GM15510 (cell line): ENCODE measurements around the gene ACP1.

Experiments
- POLR2A ChIP-seq: IDR thresholded peaks from 3 replicates; pipeline ENCODE4 v1.6.1; 2011; ENCODE audit warnings: borderline replicate concordance; ENCODE audit not compliant: insufficient read length; ENCODE audit errors: extremely low read depth

The ACP1 gene

DNA sequence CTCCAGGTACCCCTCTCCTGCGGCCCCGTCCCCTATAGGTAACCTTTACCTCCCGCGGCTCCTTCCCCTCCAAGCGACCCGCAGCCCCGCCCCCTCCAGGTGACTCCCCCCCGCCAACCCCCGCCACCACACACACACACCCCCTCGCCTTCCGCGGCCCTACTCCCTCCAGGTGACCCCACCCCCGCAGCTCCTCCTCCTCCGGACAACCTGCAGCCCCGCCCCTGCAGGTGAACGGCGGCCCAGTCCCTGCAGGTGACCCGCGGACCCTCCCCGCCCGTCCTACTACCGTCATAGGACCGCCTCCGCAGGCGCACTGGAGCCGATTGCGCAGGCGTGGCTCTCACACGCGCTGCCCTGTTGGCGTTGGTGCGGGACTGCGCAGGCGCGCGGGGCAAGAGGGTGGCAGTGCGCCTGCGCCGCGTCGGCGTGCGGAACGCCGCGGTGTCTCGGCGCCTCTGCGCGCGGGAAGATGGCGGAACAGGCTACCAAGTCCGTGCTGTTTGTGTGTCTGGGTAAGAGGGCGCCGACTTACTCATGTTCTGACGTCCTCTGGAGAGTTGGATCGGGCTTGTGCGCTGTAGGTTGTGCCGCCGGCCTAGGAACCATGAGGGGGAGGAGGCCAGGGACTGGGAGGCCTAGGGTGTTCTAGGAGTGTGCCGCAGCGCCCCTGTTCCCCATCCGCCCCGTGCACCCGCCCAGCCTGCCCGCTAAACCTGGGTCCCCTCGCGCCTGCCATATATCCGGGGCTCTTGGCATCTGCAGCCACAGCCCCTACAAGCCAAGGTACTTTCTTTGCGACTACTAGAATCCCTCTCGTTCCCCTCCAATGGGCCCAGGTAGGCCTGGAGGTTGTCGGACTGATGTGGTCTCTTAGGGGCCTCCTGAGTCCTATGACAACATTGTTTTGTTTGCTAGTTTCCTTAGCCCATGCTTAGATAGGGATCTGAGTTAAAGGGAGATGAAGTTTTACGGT is at the start of gene ACP1:
Gene ACP1 (plus strand): TSS at position 455 of the 976 bp plus-strand sequence. CDS start 18 bp downstream, at position 473.
- TF ChIP-seq POLR2A, result peak; percentile 92

DNA sequence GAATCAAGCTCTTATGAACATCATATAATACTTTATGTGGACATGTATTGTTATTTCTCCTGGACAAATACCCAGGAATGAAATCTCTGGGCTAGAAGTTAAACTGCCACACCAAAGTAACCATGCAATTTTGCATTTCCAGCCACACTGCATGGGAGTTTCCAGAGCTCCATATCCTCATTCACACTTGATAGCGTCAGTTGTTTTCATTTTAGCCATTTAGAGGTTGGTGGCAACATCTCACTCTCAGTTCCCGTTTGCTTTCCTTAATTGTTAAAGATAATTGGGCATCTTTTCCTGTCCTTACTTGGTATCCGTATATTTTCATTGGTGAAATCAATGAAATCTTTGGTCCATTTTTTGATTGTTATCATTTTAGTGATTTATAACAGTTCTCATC is 48.7 kb upstream of the ACP1 start:
- TF ChIP-seq POLR2A, result no peak

DNA sequence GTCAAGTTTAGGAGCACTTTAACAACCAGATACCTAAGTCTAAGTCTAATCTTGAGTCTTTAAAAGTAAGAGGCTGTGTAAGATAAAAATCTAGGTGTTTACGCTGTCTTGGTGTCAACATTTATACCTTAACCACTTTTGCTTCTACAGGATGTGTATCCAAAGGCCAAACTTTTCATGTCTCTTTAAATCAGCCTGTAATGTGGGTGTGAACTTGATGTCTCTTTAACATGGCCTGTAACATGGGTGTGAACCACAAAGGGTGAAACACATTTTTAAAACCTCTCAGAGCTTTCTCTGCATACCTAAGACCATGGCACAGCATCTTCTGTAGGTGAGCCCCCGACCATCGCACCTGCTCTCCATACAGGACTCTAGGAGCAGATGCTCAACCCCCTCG is 41.3 kb upstream of the ACP1 start:
- TF ChIP-seq POLR2A, result no peak

- TF ChIP-seq POLR2A, result no peak
Observed at GRCh38 chr2:223971-224760, 40.6 kb upstream of the ACP1 start.

GRCh38 chr2:228115-228514 is 36.6 kb upstream of the ACP1 start:
- no peak for TF ChIP-seq POLR2A

DNA sequence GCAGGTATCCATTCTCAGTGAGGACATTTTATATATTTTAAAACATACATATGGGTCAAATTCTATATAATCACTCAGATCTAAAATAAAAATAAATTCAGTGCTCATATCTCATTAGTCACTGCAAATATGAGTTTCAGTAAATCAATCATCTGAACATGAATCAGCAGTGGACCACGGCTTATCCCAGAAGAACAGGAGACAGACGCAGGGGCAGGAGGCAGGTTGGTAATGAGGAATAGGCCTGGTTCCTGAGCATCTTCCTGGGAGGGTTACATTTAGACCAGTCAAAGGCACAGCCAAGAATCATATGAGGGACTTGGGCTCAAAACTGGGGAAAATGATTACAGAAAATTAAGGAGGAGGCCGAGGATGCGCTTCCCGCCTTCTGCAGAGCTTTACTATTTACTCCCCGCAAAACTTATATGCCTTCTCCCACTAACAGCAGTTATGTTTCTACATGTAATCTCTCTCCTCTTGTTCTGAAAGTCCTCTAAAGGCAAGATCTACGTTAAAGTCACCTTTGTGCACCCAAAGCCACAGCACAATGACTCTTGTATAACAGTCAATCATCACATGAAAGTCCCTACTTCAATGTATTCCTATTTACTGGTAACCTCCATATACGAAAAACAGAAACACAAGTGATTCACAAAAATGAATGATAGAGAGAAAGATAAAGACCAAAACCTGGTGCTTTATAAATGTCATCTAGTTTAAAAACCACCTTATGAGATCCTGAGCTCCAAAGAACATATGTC is 36.0 kb upstream of the ACP1 start:
- TF ChIP-seq POLR2A, result no peak

GRCh38 chr2:231521-232185 is 33.1 kb upstream of the ACP1 start:
- no peak for TF ChIP-seq POLR2A

DNA sequence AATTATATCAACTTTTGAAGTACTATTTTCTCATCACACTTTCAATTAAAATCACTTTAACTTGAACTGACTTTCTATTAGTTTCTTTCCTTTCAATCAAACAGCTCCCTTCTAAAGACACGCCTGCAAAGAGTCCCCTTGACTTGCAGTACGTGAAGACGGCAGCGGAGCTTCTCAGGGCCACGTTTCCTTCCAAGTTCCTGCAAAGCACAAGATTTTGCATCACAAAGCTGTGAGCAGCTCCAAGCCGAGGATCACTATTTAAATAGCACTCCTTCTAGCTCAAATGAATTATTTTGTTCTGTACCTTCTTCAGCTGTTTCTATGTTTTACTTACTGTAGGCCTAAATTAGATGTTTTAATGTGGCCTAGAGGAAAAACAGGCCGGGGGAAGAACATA is 31.7 kb upstream of the ACP1 start:
- no peak for TF ChIP-seq POLR2A

- no peak for TF ChIP-seq POLR2A
Observed at GRCh38 chr2:234421-234820, 30.3 kb upstream of the ACP1 start.

- no peak for TF ChIP-seq POLR2A
Observed at GRCh38 chr2:236993-237539, 27.7 kb upstream of the ACP1 start.

- no peak for TF ChIP-seq POLR2A
Observed at GRCh38 chr2:237878-238277, 26.9 kb upstream of the ACP1 start.

DNA sequence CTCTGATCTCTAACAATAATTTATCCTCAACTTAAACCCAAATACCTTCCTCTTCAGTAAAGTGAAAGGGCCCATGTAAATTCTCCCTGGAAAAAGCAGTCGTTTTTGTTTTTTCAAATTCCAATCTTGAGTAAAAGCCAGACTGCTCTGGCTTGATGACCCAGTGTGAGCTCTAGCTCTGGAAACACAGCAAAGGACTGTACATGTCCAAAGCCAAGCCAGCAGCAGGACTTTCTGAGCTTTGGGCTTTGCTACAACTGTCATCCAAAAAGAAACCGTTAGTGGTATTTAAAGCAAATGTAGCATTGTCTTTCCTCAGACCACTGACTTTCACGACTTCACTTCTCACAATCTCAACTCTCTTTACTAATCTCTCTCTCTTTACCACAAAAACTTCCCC is 26.3 kb upstream of the ACP1 start:
- TF ChIP-seq POLR2A, result no peak

DNA sequence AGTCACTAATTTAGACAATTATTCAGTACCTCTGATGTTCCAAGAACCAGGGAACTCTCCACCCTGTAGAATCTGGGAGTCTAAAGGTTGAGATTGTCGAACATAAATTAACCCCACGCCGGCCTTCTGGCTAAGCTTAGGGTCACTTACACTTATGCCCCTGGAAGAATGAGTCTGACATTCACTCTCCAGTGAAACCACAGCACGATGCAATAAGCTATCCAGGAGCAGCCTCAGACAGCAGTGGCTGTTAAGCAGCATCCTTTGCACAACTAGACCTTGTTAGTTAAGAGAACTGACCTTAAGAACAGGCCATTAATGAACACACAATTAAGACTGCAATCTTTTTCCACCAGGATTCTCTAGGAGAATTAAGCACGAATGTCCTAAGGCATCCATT is 25.9 kb upstream of the ACP1 start:
- no peak for TF ChIP-seq POLR2A

- TF ChIP-seq POLR2A, result no peak
Observed at GRCh38 chr2:244547-244946, 20.2 kb upstream of the ACP1 start.
